ENCODE data around the gene TP73. TPM values are rescaled to one million over a fixed set of nuclear protein-coding genes. Genes with fewer than 3 reads are reported as not detected.

Gene TP73
- total and polyA plus RNA-seq, 7 donors = under 0.01 to 0.13 (median 0.01) TPM; not detected in 4

GRCh38 chr1:3630914-3631313, 21.4 kb upstream of the TP73 start:
- Histone ChIP-seq H3K9me3 (no peaks in the 10 kb centered on the region), H3K4me3 (no peak overlapping the region), H3K36me3 (ENCODE audit: insufficient read depth in 1 of 2, low read depth in 1 of 2) (peaks cover 11 to 97% of the 10 kb centered on the region in 2 donors), H3K27me3 (ENCODE audit: insufficient read depth in 3 of 3, low read length in 2 of 3) (no peaks in the 10 kb centered on the region), H3K4me1 (peaks cover 2% of the 10 kb centered on the region), H3K27ac (no peak overlapping the region)
- 58 to 64% (median 62%) methylated on average over 9 of the region's 9 CpGs for WGBS, 3 donors
- ATAC-seq (no peak), DNase-seq (no peak)
- intact Hi-C loops (cut with DNase I) = no loop called here
- no peak for TF ChIP-seq CTCF (IDR thresholded peaks at IDR 0.05)

- ATAC-seq (no peak), DNase-seq (no peak)
- H3K4me3 ChIP-seq = no peak overlapping the region
- H3K4me1 ChIP-seq = no peaks in the 10 kb centered on the region
- no peak for TF ChIP-seq CTCF (IDR thresholded peaks at IDR 0.05)
- no peaks in the 10 kb centered on the region for H3K27me3 ChIP-seq (ENCODE audit: insufficient read depth in 3 of 3, low read length in 2 of 3)
- WGBS, 3 donors = 79 to 82% (median 82%) methylated on average over 36 of the region's 36 CpGs
- H3K36me3 ChIP-seq (ENCODE audit: insufficient read depth in 1 of 2, low read depth in 1 of 2) = peaks cover 11 to 99% of the 10 kb centered on the region in 2 donors
- H3K27ac ChIP-seq = no peak overlapping the region
- H3K9me3 ChIP-seq = no peaks in the 10 kb centered on the region
- intact Hi-C loops (cut with DNase I) = no loop called here
Measured at GRCh38 chr1:3631320-3632260, 20.7 kb upstream of the TP73 start.

- no peak for DNase-seq
- Histone ChIP-seq H3K4me3 (no peak overlapping the region), H3K27me3 (ENCODE audit: insufficient read depth in 3 of 3, low read length in 2 of 3) (no peaks in the 10 kb centered on the region), H3K4me1 (no peaks in the 10 kb centered on the region), H3K27ac (no peak overlapping the region), H3K36me3 (ENCODE audit: insufficient read depth in 1 of 2, low read depth in 1 of 2) (peaks cover 11 to 99% of the 10 kb centered on the region in 2 donors), H3K9me3 (no peaks in the 10 kb centered on the region)
- TF ChIP-seq CTCF (IDR thresholded peaks at IDR 0.05) = no peak
- WGBS, 3 donors = 92 to 95% (median 92%) methylated on average over 17 of the region's 17 CpGs
- ATAC-seq = no peak
- intact Hi-C loops (cut with DNase I) = no loop called here
Measured at GRCh38 chr1:3632298-3632697, 20.0 kb upstream of the TP73 start.

GRCh38 chr1:3632716-3633343, 19.5 kb upstream of the TP73 start:
- intact Hi-C loops (cut with DNase I) = no loop called here
- Histone ChIP-seq H3K27me3 (ENCODE audit: insufficient read depth in 3 of 3, low read length in 2 of 3) (no peaks in the 10 kb centered on the region), H3K27ac (no peak overlapping the region), H3K4me3 (no peak overlapping the region), H3K4me1 (no peaks in the 10 kb centered on the region), H3K36me3 (ENCODE audit: insufficient read depth in 1 of 2, low read depth in 1 of 2) (peaks cover 10 to 99% of the 10 kb centered on the region in 2 donors), H3K9me3 (no peaks in the 10 kb centered on the region)
- DNase-seq = no peak
- 94 to 96% (median 94%) methylated on average over 26 of the region's 26 CpGs for WGBS, 3 donors
- no peak for TF ChIP-seq CTCF (IDR thresholded peaks at IDR 0.05)
- ATAC-seq = no peak

Data from psoas muscle (tissue), 8 donors.